ENCODE results near the gene XPOT.

DNA sequence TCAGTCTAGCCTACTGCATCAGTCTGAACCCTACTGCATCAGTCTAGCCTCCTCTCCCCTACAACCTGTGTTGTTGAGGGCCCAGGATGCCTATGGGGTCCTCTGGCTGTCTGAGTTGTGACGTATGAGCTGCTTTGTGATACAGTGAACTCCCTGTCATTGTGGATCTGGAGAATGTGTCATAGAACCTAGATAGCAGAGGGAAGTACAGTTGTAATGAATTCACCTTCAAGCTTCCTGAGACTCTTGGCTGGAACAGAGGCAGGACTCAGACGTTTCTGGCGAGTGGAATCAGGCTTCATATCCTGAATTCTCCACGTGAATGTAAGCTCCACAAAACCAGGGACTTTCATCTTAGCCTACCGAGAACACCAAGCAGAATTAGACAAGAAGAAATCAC, 64.8 kb downstream of the XPOT start:
- TF ChIP-seq, protein P1, sequence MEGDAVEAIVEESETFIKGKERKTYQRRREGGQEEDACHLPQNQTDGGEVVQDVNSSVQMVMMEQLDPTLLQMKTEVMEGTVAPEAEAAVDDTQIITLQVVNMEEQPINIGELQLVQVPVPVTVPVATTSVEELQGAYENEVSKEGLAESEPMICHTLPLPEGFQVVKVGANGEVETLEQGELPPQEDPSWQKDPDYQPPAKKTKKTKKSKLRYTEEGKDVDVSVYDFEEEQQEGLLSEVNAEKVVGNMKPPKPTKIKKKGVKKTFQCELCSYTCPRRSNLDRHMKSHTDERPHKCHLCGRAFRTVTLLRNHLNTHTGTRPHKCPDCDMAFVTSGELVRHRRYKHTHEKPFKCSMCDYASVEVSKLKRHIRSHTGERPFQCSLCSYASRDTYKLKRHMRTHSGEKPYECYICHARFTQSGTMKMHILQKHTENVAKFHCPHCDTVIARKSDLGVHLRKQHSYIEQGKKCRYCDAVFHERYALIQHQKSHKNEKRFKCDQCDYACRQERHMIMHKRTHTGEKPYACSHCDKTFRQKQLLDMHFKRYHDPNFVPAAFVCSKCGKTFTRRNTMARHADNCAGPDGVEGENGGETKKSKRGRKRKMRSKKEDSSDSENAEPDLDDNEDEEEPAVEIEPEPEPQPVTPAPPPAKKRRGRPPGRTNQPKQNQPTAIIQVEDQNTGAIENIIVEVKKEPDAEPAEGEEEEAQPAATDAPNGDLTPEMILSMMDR (IDR thresholded peaks at IDR 0.05; ENCODE audit: low read length): no peak
- no peak for TF ChIP-seq EZH2 (IDR thresholded peaks at IDR 0.05; ENCODE audit: borderline replicate concordance, low read length)

Measured in OCI-LY1 (cell line).